ENCODE measurements around the gene GDF7. TPM values are rescaled to one million over a fixed set of nuclear protein-coding genes. Genes with fewer than 3 reads are reported as not detected.

Gene GDF7
- total and polyA plus RNA-seq, 12 donors, result 0.10 to 1.2 (median 0.58) TPM

DNA sequence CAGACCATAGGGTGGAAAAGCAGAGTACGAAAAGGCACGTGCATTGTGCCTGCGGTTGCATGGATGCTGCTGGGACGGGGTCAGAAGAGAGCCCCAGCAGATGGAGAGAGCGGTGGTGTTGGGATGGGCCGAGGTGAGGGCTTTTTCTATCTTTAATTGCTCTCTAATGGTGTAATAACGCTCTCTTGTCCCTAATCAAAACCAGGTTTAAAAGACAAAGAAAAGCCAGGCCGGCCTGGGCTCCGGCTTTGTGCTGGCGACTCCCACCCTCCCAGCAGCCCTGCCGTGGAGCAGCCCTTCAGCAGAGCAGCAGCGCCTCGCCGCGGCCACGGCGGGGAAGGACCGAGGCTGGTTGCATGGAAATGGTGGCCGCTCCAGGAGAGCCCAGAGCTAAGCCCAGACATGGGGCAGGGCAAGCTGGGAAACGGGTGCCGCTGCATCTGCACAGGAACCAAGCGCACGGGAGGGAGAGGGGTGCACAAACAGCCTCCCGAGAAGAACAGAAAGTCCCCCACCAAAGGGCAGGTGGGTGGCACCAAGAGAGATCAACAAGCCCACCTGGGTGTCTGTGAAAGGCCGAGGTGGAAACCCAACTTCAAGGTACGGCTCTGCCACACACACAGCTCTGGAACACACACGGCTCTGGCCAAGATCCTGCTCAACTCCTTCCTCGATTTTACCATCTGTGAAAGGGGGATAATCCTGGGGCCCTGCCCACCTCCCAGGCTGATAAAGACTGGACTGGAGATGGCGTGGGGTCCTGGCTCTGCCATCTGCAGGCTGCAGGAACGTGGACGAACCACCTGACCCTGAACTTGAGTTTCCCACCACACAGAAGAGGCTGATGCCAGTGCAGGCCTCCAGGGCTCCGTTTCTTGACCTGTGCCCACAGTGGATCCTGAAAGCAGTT lies 31.0 kb upstream of the GDF7 start:
- 26 to 29% methylated on average over 32 of the region's 32 CpGs for WGBS, 2 donors
- peaks cover 32 to 72% (median 49%) of the 10 kb centered on the region in 9 donors for H3K4me1 ChIP-seq
- TF ChIP-seq CTCF (IDR thresholded peaks at IDR 0.05), result peak; percentile 88 to 98 (median 94)
- no peaks in the 10 kb centered on the region for H3K9me3 ChIP-seq
- ATAC-seq (peak; percentile 80 to 93 (median 90)), DNase-seq (peak; percentile 88 to 91)
- intact Hi-C loops (cut with DNase I), result loop anchor here in 9 of 10 donors (1.0 to 10.0 kb wide), 11 partner anchors 34 to 194 kb away; partner anchors contain the start of gene RHOB (in 1 of the 9)
- H3K36me3 ChIP-seq, result peaks cover 0 to 75% (median 8%) of the 10 kb centered on the region in 9 donors
- peak overlapping the region in 1 of 10 donors; percentile 11 for H3K4me3 ChIP-seq
- no peaks in the 10 kb centered on the region for H3K27me3 ChIP-seq
- H3K27ac ChIP-seq, result peak overlapping the region; percentile 32 to 87 (median 74)

DNA sequence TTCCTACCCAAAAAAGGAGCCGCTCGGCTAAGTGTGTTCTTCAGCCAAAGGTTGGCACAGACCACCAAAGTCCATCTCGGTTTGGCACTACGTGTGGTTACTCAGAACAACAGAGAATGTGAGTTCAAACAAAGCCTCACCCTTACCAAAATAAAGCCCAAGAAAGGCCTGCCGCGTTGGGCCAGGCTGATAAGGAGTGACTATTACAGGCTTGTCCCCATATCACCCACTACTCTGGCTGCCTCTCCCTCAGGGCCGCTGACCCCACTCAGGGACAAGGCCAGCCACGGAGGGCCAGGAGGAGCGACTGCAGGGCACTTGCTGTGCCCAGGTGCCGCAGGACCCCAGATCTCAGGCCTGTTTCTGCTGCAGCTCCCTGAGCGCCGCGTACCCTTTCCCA lies 29.8 kb upstream of the GDF7 start:
- Histone ChIP-seq H3K27ac (peak overlapping the region; percentile 32 to 87 (median 74)), H3K36me3 (peaks cover 0 to 84% (median 8%) of the 10 kb centered on the region in 9 donors), H3K4me1 (peaks cover 32 to 85% (median 61%) of the 10 kb centered on the region in 9 donors), H3K4me3 (no peak overlapping the region), H3K9me3 (no peaks in the 10 kb centered on the region), H3K27me3 (no peaks in the 10 kb centered on the region)
- TF ChIP-seq CTCF (IDR thresholded peaks at IDR 0.05), result no peak
- peak; percentile 61 to 62 for DNase-seq
- peak; percentile 35 to 78 (median 65) for ATAC-seq
- WGBS, 2 donors, result 41 to 55% methylated on average over 13 of the region's 13 CpGs
- intact Hi-C loops (cut with DNase I), result loop anchor here in 4 of 10 donors (2.0 to 10.0 kb wide), 5 partner anchors 35 to 195 kb away; no protein-coding TSS in a partner anchor

- H3K27me3 ChIP-seq, result no peaks in the 10 kb centered on the region
- H3K9me3 ChIP-seq, result no peaks in the 10 kb centered on the region
- intact Hi-C loops (cut with DNase I), result loop anchor here in 3 of 10 donors (5.0 to 10.0 kb wide), 4 partner anchors 36 to 196 kb away; no protein-coding TSS in a partner anchor
- H3K36me3 ChIP-seq, result peaks cover 0 to 81% (median 7%) of the 10 kb centered on the region in 9 donors
- no peak for ATAC-seq
- no peak overlapping the region for H3K4me3 ChIP-seq
- TF ChIP-seq CTCF (IDR thresholded peaks at IDR 0.05), result no peak
- DNase-seq, result no peak
- peaks cover 32 to 91% (median 67%) of the 10 kb centered on the region in 9 donors for H3K4me1 ChIP-seq
- 90 to 96% methylated on average over 13 of the region's 13 CpGs for WGBS, 2 donors
- H3K27ac ChIP-seq, result peak overlapping the region in 8 of 10 donors; percentile 70 to 87 (median 76)
Measured at GRCh38 chr2:20638014-20638413, 28.9 kb upstream of the GDF7 start.

GRCh38 chr2:20638646-20639430 lies 28.1 kb upstream of the GDF7 start:
- no peaks in the 10 kb centered on the region for H3K27me3 ChIP-seq
- ATAC-seq (no peak), DNase-seq (no peak)
- H3K4me3 ChIP-seq, result no peak overlapping the region
- H3K9me3 ChIP-seq, result no peaks in the 10 kb centered on the region
- intact Hi-C loops (cut with DNase I), result loop anchor here in 3 of 10 donors (5.0 to 10.0 kb wide), 4 partner anchors 37 to 197 kb away; no protein-coding TSS in a partner anchor
- H3K4me1 ChIP-seq, result peaks cover 24 to 83% (median 60%) of the 10 kb centered on the region in 9 donors
- peak overlapping the region in 6 of 10 donors; percentile 13 to 81 (median 71) for H3K27ac ChIP-seq
- no peak for TF ChIP-seq CTCF (IDR thresholded peaks at IDR 0.05)
- peaks cover 0 to 88% (median 9%) of the 10 kb centered on the region in 9 donors for H3K36me3 ChIP-seq
- WGBS, 2 donors, result 84 to 87% methylated on average over 15 of the region's 15 CpGs
